GM10266 (cell line): ENCODE results near the gene RAB33B.
"Not testable (repeated sequence)": the region's sequence is repeated elsewhere in the genome, so short reads cannot be mapped to it uniquely, and the experiment has no call there.

Source experiments
- DNase-seq: peaks from one replicate; pipeline ENCODE4 v3.0.0; 2012; ENCODE audit errors: extremely low spot score
- CTCF ChIP-seq: IDR thresholded peaks from 2 replicates; pipeline ENCODE4 v1.5.1; 2012; ENCODE audit warnings: mild to moderate bottlenecking, low read depth; ENCODE audit not compliant: control insufficient read depth, insufficient read depth; ENCODE audit errors: missing control alignments

Gene RAB33B

GRCh38 chr4:139438141-139438540, 15.8 kb upstream of the RAB33B start:
- DNase-seq = no peak
- no peak for TF ChIP-seq CTCF

DNA sequence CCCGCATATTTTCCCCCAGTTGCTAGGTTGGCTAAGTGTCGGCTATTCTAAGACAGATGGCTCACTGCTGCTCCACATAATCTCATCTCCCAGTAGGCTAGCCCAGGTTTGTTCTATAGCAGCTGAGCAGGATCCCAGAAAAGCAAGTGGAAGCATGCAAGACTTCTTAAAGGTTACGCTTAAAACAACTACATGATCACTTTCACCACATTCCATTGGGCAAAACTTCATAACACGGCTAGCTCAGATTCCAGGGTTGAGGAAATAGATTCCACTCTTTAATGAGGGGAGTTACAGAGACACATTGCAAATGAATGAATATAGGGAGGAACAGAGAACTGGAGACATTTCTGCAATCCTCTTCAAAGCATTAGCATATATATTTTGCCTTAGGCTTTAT, 12.9 kb upstream of the RAB33B start:
- DNase-seq = no peak
- TF ChIP-seq CTCF = no peak

GRCh38 chr4:139443661-139444060, 10.3 kb upstream of the RAB33B start:
- DNase-seq = no peak
- no peak for TF ChIP-seq CTCF

DNA sequence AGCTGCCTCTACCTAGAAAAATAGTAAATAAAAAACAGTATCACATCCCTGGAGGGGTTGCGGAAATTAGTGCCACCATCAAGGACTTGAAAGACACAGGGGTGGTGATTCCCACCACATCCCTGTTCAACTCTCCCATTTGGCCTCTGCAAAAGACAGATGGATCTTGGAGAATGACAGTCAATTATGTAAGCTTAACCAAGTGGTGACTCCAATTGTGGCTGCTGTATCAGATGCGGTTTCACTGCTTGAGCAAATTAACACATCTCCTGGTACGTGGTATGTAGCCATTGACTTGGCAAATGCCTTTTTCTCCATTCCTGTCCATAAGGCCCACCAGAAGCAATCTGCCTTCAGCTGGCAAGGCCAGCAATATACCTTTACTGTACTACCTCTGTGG, 9.0 kb upstream of the RAB33B start:
- DNase-seq = not testable (repeated sequence)

- DNase-seq = not testable (repeated sequence)
These were observed 6.8 kb upstream of the RAB33B start for GRCh38 chr4:139447078-139447477.

- no peak for DNase-seq
- no peak for TF ChIP-seq CTCF
These were observed 3.3 kb upstream of the RAB33B start for GRCh38 chr4:139450586-139450985.

DNA sequence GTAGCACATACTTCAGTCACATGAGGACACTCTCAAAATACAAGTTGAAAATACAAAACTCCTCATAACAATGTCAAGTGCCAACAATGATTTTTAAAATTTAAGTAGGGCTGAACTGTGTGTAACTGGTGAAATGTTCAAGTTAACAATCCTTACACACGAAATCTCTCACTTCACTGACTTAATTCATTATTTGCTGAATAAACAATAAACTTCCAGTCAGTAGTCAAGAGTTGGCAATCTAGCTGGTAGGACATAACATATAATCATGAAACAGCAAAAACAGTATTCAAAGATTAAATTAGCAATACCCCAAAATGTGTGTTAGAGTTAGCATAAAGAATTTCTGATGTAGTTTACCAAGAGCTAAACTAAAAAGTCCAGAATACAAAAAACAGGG, 1.9 kb upstream of the RAB33B start:
- TF ChIP-seq CTCF = no peak

GRCh38 chr4:139453041-139453370, 915 bp upstream of the RAB33B start:
- DNase-seq = peak; percentile 68
- TF ChIP-seq CTCF = peak; percentile 37

More for the DNA sequence above, 1.9 kb upstream of the RAB33B start:
- DNase-seq = no peak

GRCh38 chr4:139453371-139454110, 380 bp upstream of the RAB33B start:
- TF ChIP-seq CTCF = no peak
- peak; percentile 95 for DNase-seq
